GM23248 (cell line): ENCODE measurements around the gene ADAMTS18. TPM values are rescaled to one million over a fixed set of nuclear protein-coding genes. Genes with fewer than 3 reads are reported as not detected.

Source experiments
- DNase-seq: peaks from one replicate; pipeline ENCODE4 v3.0.0-alpha.2; 2015
- H2AFZ ChIP-seq: fragments of 200-600 bp; sonication (generic); 2 replicates; pipeline ENCODE4 v1.6.1; 2016; ENCODE audit warnings: antibody characterized with exemption
- H3F3A ChIP-seq: fragments of 200-600 bp; sonication (generic); 2 replicates; pipeline ENCODE4 v1.6.1; 2016; ENCODE audit warnings: mild to moderate bottlenecking, antibody characterized with exemption, mixed run types; ENCODE audit not compliant: insufficient read depth
- H3K27ac ChIP-seq: fragments of 200-600 bp; sonication (generic); 2 replicates; pipeline ENCODE4 v1.5.1; 2016; ENCODE audit warnings: mild to moderate bottlenecking
- H3K27me3 ChIP-seq: fragments of 200-600 bp; sonication (generic); replicated peaks from 2 replicates; pipeline ENCODE4 v1.6.1; 2016; ENCODE audit warnings: mild to moderate bottlenecking; ENCODE audit not compliant: insufficient read depth
- H3K36me3 ChIP-seq: fragments of 200-600 bp; sonication (generic); 2 replicates; pipeline ENCODE4 v1.6.1; 2016; ENCODE audit warnings: low read depth, mild to moderate bottlenecking
- H3K4me1 ChIP-seq: fragments of 200-600 bp; sonication (generic); 2 replicates; pipeline ENCODE4 v1.6.1; 2016; ENCODE audit warnings: mild to moderate bottlenecking; ENCODE audit not compliant: insufficient read depth
- H3K4me2 ChIP-seq: fragments of 200-600 bp; sonication (generic); one replicate; pipeline ENCODE4 v1.6.1; 2016; ENCODE audit warnings: mild to moderate bottlenecking; ENCODE audit not compliant: unreplicated experiment
- H3K4me3 ChIP-seq: fragments of 200-600 bp; sonication (generic); 2 replicates; pipeline ENCODE4 v1.5.1; 2016; ENCODE audit warnings: mild to moderate bottlenecking
- H3K79me2 ChIP-seq: fragments of 200-600 bp; sonication (generic); 2 replicates; pipeline ENCODE4 v1.6.1; 2016; ENCODE audit warnings: mild to moderate bottlenecking; ENCODE audit not compliant: insufficient read depth
- H3K9ac ChIP-seq: fragments of 200-600 bp; sonication (generic); 2 replicates; pipeline ENCODE4 v1.6.1; 2016; ENCODE audit warnings: mild to moderate bottlenecking
- H3K9me2 ChIP-seq: fragments of 200-600 bp; sonication (generic); 2 replicates; pipeline ENCODE4 v1.6.1; 2016; ENCODE audit warnings: mixed run types, mild to moderate bottlenecking, moderate library complexity; ENCODE audit not compliant: insufficient read depth
- H3K9me3 ChIP-seq: fragments of 200-600 bp; sonication (generic); one replicate; pipeline ENCODE4 v1.6.1; 2017; ENCODE audit warnings: low read depth
- H4K20me1 ChIP-seq: fragments of 200-600 bp; sonication (generic); 2 replicates; pipeline ENCODE4 v1.6.0; 2016; ENCODE audit not compliant: insufficient read depth
- EZH2 ChIP-seq: fragments of 200-600 bp; sonication (generic); IDR thresholded peaks from 2 replicates; pipeline ENCODE4 v1.6.1; 2018; ENCODE audit warnings: antibody characterized with exemption, mild to moderate bottlenecking; ENCODE audit not compliant: insufficient read depth, poor library complexity, severe bottlenecking
- EZH2phosphoT487 ChIP-seq: fragments of 200-600 bp; sonication (generic); IDR thresholded peaks from 2 replicates; pipeline ENCODE4 v1.6.1; 2018; ENCODE audit warnings: antibody characterized with exemption, moderate library complexity, mild to moderate bottlenecking, low read depth; ENCODE audit not compliant: insufficient read depth
- whole genome bisulfite sequencing, 2 experiments: methylation state at CpG; one replicate each; pipeline ENCODE4 v1.1.6; 2015 to 2017; ENCODE audit warnings: low lambda C conversion rate in 2 of 2, low coverage in 1 of 2; ENCODE audit errors: missing lambda C conversion rate in 2 of 2; 5-methylcytosine and 5-hydroxymethylcytosine counted together
- in situ Hi-C: fragments of 300-500 bp; cut with MboI; formaldehyde crosslinking; loops from 2 replicates; pipeline ENCODE4 v1.15.0; 2020
- polyA plus RNA-seq: library from polyadenylated mRNA; unstranded; fragments of >200 nt; fragmentation: Nextera tagmentation; extraction: Ambion mirVana; gene quantifications from 2 replicates; pipeline ENCODE4 v1.2.1, GENCODE V29; 2016
- total RNA-seq: library from RNA; depleted of rRNA; stranded (reverse); fragments of >200 nt; shearing (Covaris generic); gene quantifications from 2 replicates; pipeline ENCODE4 v1.2.3, GENCODE V29; 2014

Gene ADAMTS18
- total and polyA plus RNA-seq, 2 experiments from 2014 or later: not detected

DNA sequence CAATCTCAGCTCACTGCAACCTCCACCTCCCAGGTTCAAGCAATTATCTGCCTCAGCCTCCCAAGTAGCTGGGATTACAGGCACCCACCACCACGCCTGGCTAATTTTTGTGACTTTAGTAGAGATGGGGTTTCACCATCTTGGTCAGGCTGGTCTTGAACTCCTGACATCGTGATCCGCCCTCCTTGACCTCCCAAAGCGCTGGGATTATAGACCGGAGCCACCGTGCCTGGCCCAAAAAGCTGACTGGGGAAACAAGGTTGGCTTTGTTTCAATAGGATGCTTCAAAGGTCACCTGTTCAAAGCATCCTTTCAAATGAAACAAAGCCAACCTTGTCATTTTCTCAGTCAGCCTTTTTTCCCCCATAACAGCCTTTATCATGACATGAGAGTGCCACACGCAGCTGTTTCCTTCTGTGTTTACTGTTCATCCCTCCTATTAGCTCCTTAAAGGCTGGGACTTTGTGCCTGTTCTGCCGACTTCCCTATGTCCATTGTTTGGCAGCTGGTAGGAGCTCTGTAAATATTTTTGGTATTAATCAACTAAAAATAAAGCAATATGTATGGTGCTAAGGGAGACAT, 51.1 kb downstream of the ADAMTS18 start:
- DNase-seq: no peak
- Histone ChIP-seq H3K9me2 (no peaks in the 10 kb centered on the region), H4K20me1 (no peaks in the 10 kb centered on the region), H3K27ac (no peak overlapping the region), H2AFZ (no peak overlapping the region), H3K36me3 (no peaks in the 10 kb centered on the region), H3K4me1 (no peaks in the 10 kb centered on the region), H3K79me2 (no peaks in the 10 kb centered on the region), H3K9ac (no peak overlapping the region), H3K4me3 (no peak overlapping the region), H3F3A (no peaks in the 10 kb centered on the region), H3K27me3 (peaks cover 15% of the 10 kb centered on the region), H3K9me3 (no peaks in the 10 kb centered on the region), H3K4me2 (no peak overlapping the region)
- TF ChIP-seq EZH2 (no peak), EZH2phosphoT487 (no peak)
- in situ Hi-C loops: no loop called here
- 66% methylated on average over 8 of the region's 8 CpGs for WGBS, 2 experiments

- no peaks in the 10 kb centered on the region for H3K79me2 ChIP-seq
- no peak for TF ChIP-seq EZH2
- no peak for TF ChIP-seq EZH2phosphoT487
- in situ Hi-C loops: no loop called here
- no peaks in the 10 kb centered on the region for H3K9me2 ChIP-seq
- H3K36me3 ChIP-seq: no peaks in the 10 kb centered on the region
- H3K4me2 ChIP-seq: no peak overlapping the region
- H3K4me1 ChIP-seq: no peaks in the 10 kb centered on the region
- peaks cover 12% of the 10 kb centered on the region; the same call in 1 of the 2 replicates for H3K27me3 ChIP-seq
- H2AFZ ChIP-seq: no peak overlapping the region
- no peak overlapping the region for H3K4me3 ChIP-seq
- H3F3A ChIP-seq: no peaks in the 10 kb centered on the region
- H3K9me3 ChIP-seq: no peaks in the 10 kb centered on the region
- peak; percentile 22 for DNase-seq
- H4K20me1 ChIP-seq: no peaks in the 10 kb centered on the region
- 20 to 28% methylated on average over 4 of the region's 4 CpGs for WGBS, 2 experiments
- H3K27ac ChIP-seq: no peak overlapping the region
- no peak overlapping the region for H3K9ac ChIP-seq
Observed at GRCh38 chr16:77376358-77376757, 58.5 kb downstream of the ADAMTS18 start.

DNA sequence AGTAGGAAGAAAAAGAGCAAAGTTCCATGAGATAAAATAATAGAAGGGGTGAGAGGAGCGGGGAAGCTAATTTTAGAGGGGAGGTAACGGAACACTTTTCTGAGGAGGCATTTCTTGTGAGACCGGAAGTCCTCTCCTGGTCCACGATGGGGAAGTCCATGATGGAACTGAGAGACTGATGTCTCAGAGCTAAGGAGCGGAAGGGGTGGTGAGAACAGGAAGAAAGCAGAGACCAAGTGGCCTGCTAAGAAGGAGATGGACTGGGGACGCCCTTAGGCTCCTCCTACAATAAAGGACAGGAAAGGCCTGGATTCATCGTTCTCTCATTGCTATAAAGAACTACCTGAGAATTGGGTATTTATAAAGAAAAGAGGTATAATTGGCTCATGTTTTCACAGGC, 59.4 kb downstream of the ADAMTS18 start:
- no peaks in the 10 kb centered on the region for H3K9me2 ChIP-seq
- no peaks in the 10 kb centered on the region for H4K20me1 ChIP-seq
- DNase-seq: no peak
- no peaks in the 10 kb centered on the region for H3K9me3 ChIP-seq
- in situ Hi-C loops: no loop called here
- no peaks in the 10 kb centered on the region for H3F3A ChIP-seq
- H3K4me1 ChIP-seq: no peaks in the 10 kb centered on the region
- H3K27ac ChIP-seq: no peak overlapping the region
- TF ChIP-seq EZH2phosphoT487 (no peak), EZH2 (no peak)
- no peak overlapping the region for H3K4me3 ChIP-seq
- WGBS, 2 experiments: 90 to 95% methylated on average over 7 of the region's 7 CpGs
- H3K36me3 ChIP-seq: no peaks in the 10 kb centered on the region
- peaks cover 14% of the 10 kb centered on the region; the same call in 1 of the 2 replicates for H3K27me3 ChIP-seq
- no peak overlapping the region for H3K4me2 ChIP-seq
- no peaks in the 10 kb centered on the region for H3K79me2 ChIP-seq
- H3K9ac ChIP-seq: no peak overlapping the region
- H2AFZ ChIP-seq: no peak overlapping the region

DNA sequence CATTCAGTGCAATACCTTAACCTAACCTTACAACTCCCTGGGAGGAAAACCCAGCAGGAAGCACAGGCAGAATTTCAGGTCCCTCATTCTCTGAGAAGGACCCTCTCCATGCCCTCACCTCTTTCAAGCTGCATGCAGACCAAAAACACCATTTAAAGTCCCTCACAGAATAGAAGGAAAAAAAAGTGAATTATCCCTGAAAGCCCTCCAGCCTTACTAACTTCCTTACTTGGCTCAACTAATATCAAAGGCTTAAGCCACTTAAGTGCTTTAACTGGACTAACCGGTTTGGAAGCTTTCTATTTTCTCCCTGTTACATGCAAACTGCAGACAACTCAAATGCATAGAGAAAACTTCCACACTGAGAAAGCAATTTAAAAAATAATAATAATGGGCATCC, 60.5 kb downstream of the ADAMTS18 start:
- Histone ChIP-seq H2AFZ (no peak overlapping the region), H3K36me3 (no peaks in the 10 kb centered on the region), H4K20me1 (no peaks in the 10 kb centered on the region), H3K79me2 (no peaks in the 10 kb centered on the region), H3F3A (no peaks in the 10 kb centered on the region), H3K27ac (no peak overlapping the region), H3K9me3 (no peaks in the 10 kb centered on the region), H3K9ac (no peak overlapping the region), H3K4me3 (no peak overlapping the region), H3K4me1 (no peaks in the 10 kb centered on the region), H3K9me2 (no peaks in the 10 kb centered on the region), H3K4me2 (no peak overlapping the region), H3K27me3 (0 out of 2 replicates have a peak, but pooled peaks cover 9% of the 10 kb centered on the region)
- 48 to 61% methylated on average over 1 of the region's 1 CpG for WGBS, 2 experiments
- in situ Hi-C loops: no loop called here
- DNase-seq: no peak
- no peak for TF ChIP-seq EZH2phosphoT487
- TF ChIP-seq EZH2: no peak
